Fibroblast of skin of left biceps (primary cell): Measurements from ENCODE around the gene BPI.
"Not testable (repeated sequence)": the region's sequence is repeated elsewhere in the genome, so short reads cannot be mapped to it uniquely, and the experiment has no call there.

Source experiments
- DNase-seq, 2 experiments: peaks; one replicate each; pipeline ENCODE4 v3.0.0-alpha.2; 2013; ENCODE audit warnings: low read depth in 2 of 2

The BPI gene

GRCh38 chr20:38336726-38337125 is 32.8 kb downstream of the BPI start:
- no peak for DNase-seq

- DNase-seq, result no peak
Observed at GRCh38 chr20:38337561-38338140, 33.7 kb downstream of the BPI start.

- DNase-seq, result no peak
Observed at GRCh38 chr20:38338849-38339520, 35.0 kb downstream of the BPI start.

- DNase-seq, result not testable (repeated sequence)
Observed at GRCh38 chr20:38339521-38339896, 35.6 kb downstream of the BPI start.

GRCh38 chr20:38339997-38340396 is 36.0 kb downstream of the BPI start:
- DNase-seq, result no peak

GRCh38 chr20:38340693-38341092 is 36.7 kb downstream of the BPI start:
- DNase-seq, result no peak

- no peak for DNase-seq
Observed at GRCh38 chr20:38342216-38342615, 38.3 kb downstream of the BPI start.

- DNase-seq, result no peak
Observed at GRCh38 chr20:38342713-38343310, 38.9 kb downstream of the BPI start.

GRCh38 chr20:38343311-38344106 is 39.6 kb downstream of the BPI start:
- no peak for DNase-seq

- no peak for DNase-seq
Observed at GRCh38 chr20:38344107-38344701, 40.2 kb downstream of the BPI start.

- no peak for DNase-seq
Observed at GRCh38 chr20:38345643-38346042, 41.7 kb downstream of the BPI start.

- no peak for DNase-seq
Observed at GRCh38 chr20:38346247-38346651, 42.3 kb downstream of the BPI start, which contains the start of gene LBP. Gene LBP (plus strand): TSS chr20:38346482. CDS start chr20:38346517, 35 bp downstream.

GRCh38 chr20:38346741-38347140 is 42.8 kb downstream of the BPI start:
- DNase-seq, result no peak

- DNase-seq, result no peak
Observed at GRCh38 chr20:38349856-38350255, 45.9 kb downstream of the BPI start.

GRCh38 chr20:38350879-38351775 is 47.2 kb downstream of the BPI start:
- no peak for DNase-seq

GRCh38 chr20:38353316-38353715 is 49.4 kb downstream of the BPI start:
- DNase-seq, result no peak

GRCh38 chr20:38354227-38354626 is 50.3 kb downstream of the BPI start:
- no peak for DNase-seq

- no peak for DNase-seq
Observed at GRCh38 chr20:38355161-38356012, 51.4 kb downstream of the BPI start.

GRCh38 chr20:38357653-38358207 is 53.8 kb downstream of the BPI start:
- DNase-seq, result no peak

GRCh38 chr20:38358556-38358955 is 54.6 kb downstream of the BPI start:
- DNase-seq, result no peak
